H1 (cell line): Measurements from ENCODE around the gene SORCS3. TPM values are rescaled to one million over a fixed set of nuclear protein-coding genes. Genes with fewer than 3 reads are reported as not detected.

Source experiments
- CTCF ChIA-PET: fragments of 300-600 bp; sonication (Branson Sonifier 250); formaldehyde crosslinking; loops from one replicate; lab custom pipeline; 2021; ENCODE audit not compliant: partially characterized antibody; lab: Charles Lee
- POLR2A ChIA-PET: fragments of 300-600 bp; sonication (Branson Sonifier 250); formaldehyde crosslinking; loops from one replicate; lab custom pipeline; 2021; ENCODE audit warnings: inconsistent platforms; ENCODE audit not compliant: partially characterized antibody; lab: Charles Lee
- DNase-seq, 2 experiments: peaks; one replicate each; pipeline versions ENCODE4 v3.0.0 to v3.0.0-alpha.2; 2010 to 2022; ENCODE audit warnings: low spot score in 2 of 2, low read depth in 1 of 2, mixed read lengths in 1 of 2
- FAIRE-seq: peaks from 2 replicates; lab custom pipeline; 2011; peaks lifted over from hg19 to GRCh38; lab: Jason Lieb, UNC
- H2AFZ ChIP-seq: 2 replicates; pipeline ENCODE4 v1.8.1; 2012; ENCODE audit warnings: low read length, inconsistent platforms
- H2AK5ac ChIP-seq: 2 replicates; pipeline ENCODE4 v1.6.1; 2013; ENCODE audit warnings: low read depth, low read length
- H2BK120ac ChIP-seq: replicated peaks from 2 replicates; pipeline ENCODE3; 2013; ENCODE audit warnings: low read depth, low read length, inconsistent platforms
- H2BK12ac ChIP-seq: 2 replicates; pipeline ENCODE4 v1.6.1; 2013; ENCODE audit warnings: low read depth, low read length
- H2BK15ac ChIP-seq: 2 replicates; pipeline ENCODE4 v1.6.1; 2013; ENCODE audit warnings: low read length
- H2BK20ac ChIP-seq: 2 replicates; pipeline ENCODE4 v1.6.1; 2013; ENCODE audit warnings: low read length
- H2BK5ac ChIP-seq: 2 replicates; pipeline ENCODE4 v1.6.1; 2013; ENCODE audit warnings: low read depth, low read length
- H3K14ac ChIP-seq: 2 replicates; pipeline ENCODE4 v1.6.1; 2013; ENCODE audit warnings: inconsistent platforms; ENCODE audit not compliant: insufficient read length
- H3K18ac ChIP-seq: 2 replicates; pipeline ENCODE4 v1.6.1; 2013; ENCODE audit warnings: low read length; ENCODE audit errors: extremely low read depth
- H3K23ac ChIP-seq: 2 replicates; pipeline ENCODE4 v1.6.1; 2013; ENCODE audit warnings: inconsistent platforms; ENCODE audit not compliant: insufficient read length
- H3K23me2 ChIP-seq: 2 replicates; pipeline ENCODE4 v1.6.1; 2013; ENCODE audit warnings: low read depth, low read length
- H3K27ac ChIP-seq: 2 replicates; pipeline ENCODE4 v1.6.1; 2011; ENCODE audit warnings: low read depth, low read length, inconsistent platforms
- H3K27me3 ChIP-seq, 4 experiments: replicated peaks in 1 of 4; 1 replicate in 1 of 4; 2 replicates in 3 of 4; pipeline versions ENCODE4 v1.6.1 to v1.8.1; 2011 to 2013; ENCODE audit warnings: low read length in 3 of 4, mild to moderate bottlenecking in 3 of 4, inconsistent platforms in 2 of 4, mixed read lengths in 2 of 4, moderate library complexity in 1 of 4; ENCODE audit not compliant: control insufficient read depth in 3 of 4, insufficient read depth in 3 of 4; ENCODE audit errors: extremely low read depth in 1 of 4
- H3K36me3 ChIP-seq, 4 experiments: 2 replicates each; pipeline versions ENCODE4 v1.6.1 to v1.8.1; 2011 to 2013; ENCODE audit warnings: mild to moderate bottlenecking in 4 of 4, low read length in 3 of 4, moderate library complexity in 2 of 4, control low read depth in 1 of 4, inconsistent platforms in 1 of 4; ENCODE audit not compliant: insufficient read depth in 4 of 4, control insufficient read depth in 2 of 4
- H3K4ac ChIP-seq: replicated peaks from 2 replicates; pipeline ENCODE3; 2013; ENCODE audit warnings: low read length, low read depth, mixed read lengths, inconsistent platforms; ENCODE audit not compliant: insufficient read length
- H3K4me1 ChIP-seq, 4 experiments: replicated peaks in 1 of 4; 1 replicate in 1 of 4; 2 replicates in 3 of 4; pipeline versions ENCODE4 v1.6.1 to v1.8.1; 2011 to 2013; ENCODE audit warnings: low read length in 3 of 4, inconsistent platforms in 2 of 4, mixed read lengths in 1 of 4; ENCODE audit not compliant: insufficient read depth in 4 of 4, control insufficient read depth in 3 of 4
- H3K4me2 ChIP-seq, 2 experiments: 2 replicates each; pipeline versions ENCODE4 v1.6.1 to v1.8.1; 2011 to 2013; ENCODE audit warnings: low read depth in 2 of 2, low read length in 2 of 2, control low read depth in 1 of 2, inconsistent platforms in 1 of 2, mild to moderate bottlenecking in 1 of 2; ENCODE audit not compliant: insufficient read depth in 1 of 2
- H3K4me3 ChIP-seq, 4 experiments: fragments of 200-600, 300-600 bp in 1 of 4; sonication (generic), shearing (Covaris generic), sonication (Bioruptor Twin) in 1 of 4; 2 replicates each; pipeline versions ENCODE4 v1.5.1 to v1.8.1; 2011 to 2016; ENCODE audit warnings: low read length in 4 of 4, low read depth in 3 of 4, control low read depth in 2 of 4, inconsistent platforms in 2 of 4, mild to moderate bottlenecking in 2 of 4, mixed read lengths in 1 of 4, moderate library complexity in 1 of 4; ENCODE audit not compliant: insufficient read depth in 2 of 4; ENCODE audit errors: extremely low read depth in 1 of 4
- H3K56ac ChIP-seq: replicated peaks from 2 replicates; pipeline ENCODE3; 2013; ENCODE audit warnings: low read depth, mild to moderate bottlenecking, mixed read lengths, low read length, inconsistent platforms; ENCODE audit not compliant: insufficient read length
- H3K79me1 ChIP-seq: 2 replicates; pipeline ENCODE4 v1.6.1; 2013; ENCODE audit warnings: low read depth, low read length, control low read depth
- H3K79me2 ChIP-seq, 2 experiments: 2 replicates each; pipeline versions ENCODE4 v1.6.1 to v1.8.1; 2012 to 2013; ENCODE audit warnings: low read length in 2 of 2, mild to moderate bottlenecking in 2 of 2, inconsistent platforms in 1 of 2; ENCODE audit not compliant: insufficient read depth in 2 of 2, control insufficient read depth in 1 of 2
- H3K9ac ChIP-seq, 4 experiments: replicated peaks in 1 of 4; 1 replicate in 1 of 4; 2 replicates in 3 of 4; pipeline versions ENCODE4 v1.6.1 to v1.8.1; 2011 to 2013; ENCODE audit warnings: low read depth in 3 of 4, low read length in 3 of 4, control low read depth in 2 of 4, mild to moderate bottlenecking in 2 of 4, moderate library complexity in 2 of 4, inconsistent platforms in 1 of 4; ENCODE audit errors: extremely low read depth in 1 of 4
- H3K9me3 ChIP-seq, 2 experiments: 2 replicates each; pipeline versions ENCODE4 v1.6.1 to v1.8.1; 2012 to 2013; ENCODE audit warnings: mild to moderate bottlenecking in 2 of 2, moderate library complexity in 2 of 2, control low read depth in 1 of 2, inconsistent platforms in 1 of 2, low read depth in 1 of 2, low read length in 1 of 2, mixed read lengths in 1 of 2; ENCODE audit not compliant: insufficient read depth in 2 of 2
- H4K20me1 ChIP-seq, 2 experiments: replicated peaks in 1 of 2; 2 replicates each; pipeline versions ENCODE3 to v1.8.1; 2011 to 2013; ENCODE audit warnings: inconsistent platforms in 2 of 2, low read length in 2 of 2, mild to moderate bottlenecking in 1 of 2; ENCODE audit not compliant: insufficient read depth in 2 of 2, control insufficient read depth in 1 of 2
- H4K5ac ChIP-seq: 2 replicates; pipeline ENCODE4 v1.6.1; 2013; ENCODE audit warnings: low read length, low read depth, mixed read lengths, inconsistent platforms; ENCODE audit not compliant: insufficient read length
- H4K8ac ChIP-seq: 2 replicates; pipeline ENCODE4 v1.8.0; 2013; ENCODE audit warnings: mild to moderate bottlenecking, moderate library complexity, low read length, inconsistent platforms; ENCODE audit not compliant: insufficient read depth; ENCODE audit errors: extremely low read depth
- H4K91ac ChIP-seq: replicated peaks from 2 replicates; pipeline ENCODE3; 2013; ENCODE audit warnings: low read length, mixed read lengths, inconsistent platforms; ENCODE audit not compliant: insufficient read length
- BRCA1 ChIP-seq: IDR thresholded peaks from 2 replicates; pipeline ENCODE4 v1.6.1; 2012; ENCODE audit warnings: low read depth, low read length, improper control_type of control experiment
- CTBP2 ChIP-seq: IDR thresholded peaks from 2 replicates; pipeline ENCODE4 v1.7.0; 2011; ENCODE audit warnings: borderline replicate concordance, mild to moderate bottlenecking, moderate library complexity, mixed read lengths, low read length; ENCODE audit not compliant: insufficient read depth, insufficient read length
- JUN ChIP-seq: IDR thresholded peaks from 2 replicates; pipeline ENCODE4 v1.6.1; 2011; ENCODE audit warnings: low read depth, mild to moderate bottlenecking, improper control_type of control experiment, low read length
- WGBS, 2 experiments: shearing (Covaris generic) in 1 of 2; methylation state at CpG; one replicate each; pipeline versions ENCODE4 v1.1.6 to v1.1.7; 2013 to 2015; ENCODE audit warnings: low lambda C conversion rate in 2 of 2, mixed read lengths in 2 of 2, inconsistent platforms in 1 of 2, low coverage in 1 of 2, missing lambda C conversion rate in 1 of 2; ENCODE audit not compliant: insufficient replicate concordance in 2 of 2, insufficient coverage in 1 of 2, insufficient read length in 1 of 2; ENCODE audit errors: extremely low coverage in 1 of 2, missing lambda C conversion rate in 1 of 2; 5-methylcytosine and 5-hydroxymethylcytosine counted together
- polyA plus RNA-seq, 7 experiments: library from polyadenylated mRNA; depleted of rRNA in 3 of 7; stranded (reverse) in 5 of 7; unstranded in 2 of 7; fragments of >200 nt in 5 of 7; fragments of 200-250 nt in 2 of 7; gene quantifications; 1 replicate in 5 of 7; 2 replicates in 1 of 7; 4 replicates in 1 of 7; pipeline versions ENCODE4 v1.2.1 to v1.2.3, GENCODE V29; 2011 to 2013; ENCODE audit warnings: missing spikeins in 2 of 7, mixed read lengths in 2 of 7
- total RNA-seq: library from RNA; stranded (reverse); fragmentation: NEBNext Ultra II Directional; extraction: Animal tissue kit (Norgen Biotek cat#: 25700); gene quantifications from 2 replicates; pipeline ENCODE4 v1.2.1, GENCODE V29; 2021
- TF ChIP-seq, protein P1 (sequence below): IDR thresholded peaks from 2 replicates; pipeline ENCODE4 v1.6.1; 2011; ENCODE audit warnings: low read depth, mild to moderate bottlenecking, low read length; ENCODE audit not compliant: insufficient read depth
- TF ChIP-seq, protein P2 (sequence below): IDR thresholded peaks from 2 replicates; pipeline ENCODE4 v1.6.1; 2012; ENCODE audit warnings: inconsistent platforms

SORCS3 gene
- total and polyA plus RNA-seq, 2 of the 8 experiments (the other 6 are each of a cell fraction or from before 2014, with no cell fraction given), result 0.26 to 0.88 TPM

DNA sequence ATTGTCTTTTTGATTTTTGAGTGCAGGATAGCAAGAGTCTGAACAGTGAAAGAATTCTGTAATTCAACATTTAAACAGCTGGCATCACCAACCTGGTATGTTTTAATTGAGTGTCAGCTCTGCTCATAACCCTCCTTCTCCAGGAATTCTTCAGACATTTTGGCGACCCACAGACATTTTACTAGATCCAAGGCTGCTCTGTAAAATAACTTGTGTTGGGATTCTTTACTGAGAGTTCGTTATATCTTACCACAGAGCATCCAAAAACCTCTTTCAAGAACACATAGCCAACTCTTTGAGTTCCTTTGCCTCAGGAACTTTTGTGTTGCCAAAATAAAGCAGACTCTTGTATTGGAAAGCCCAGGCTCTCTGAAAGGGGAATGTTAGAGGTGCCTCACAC is 27.7 kb upstream of the SORCS3 start:
- Histone ChIP-seq H2AFZ (no peak overlapping the region), H3K27me3 (no peaks in the 10 kb centered on the region), H3K56ac (no peak overlapping the region), H3K23ac (no peak overlapping the region), H4K8ac (no peak overlapping the region), H4K20me1 (no peaks in the 10 kb centered on the region), H4K91ac (no peak overlapping the region), H3K4me2 (no peak overlapping the region), H2BK5ac (no peak overlapping the region), H3K27ac (no peak overlapping the region), H3K4me1 (no peaks in the 10 kb centered on the region), H3K23me2 (no peaks in the 10 kb centered on the region), H3K14ac (no peak overlapping the region), H3K4ac (no peak overlapping the region), H2BK120ac (no peak overlapping the region), H3K9ac (no peak overlapping the region), H3K79me2 (no peaks in the 10 kb centered on the region), H3K79me1 (no peaks in the 10 kb centered on the region), H3K9me3 (peaks cover 9 to 22% of the 10 kb centered on the region in 2 experiments), H3K18ac (no peak overlapping the region), H2BK12ac (no peak overlapping the region), H4K5ac (no peak overlapping the region), H2AK5ac (no peak overlapping the region), H3K4me3 (no peak overlapping the region), H2BK15ac (no peak overlapping the region), H3K36me3 (peaks cover 0 to 2% (median 0%) of the 10 kb centered on the region in 4 experiments; a peak in 1 of 8 replicates), H2BK20ac (no peak overlapping the region)
- no peak for DNase-seq
- no peak for FAIRE-seq
- CTCF ChIA-PET, result interaction anchor here (0.9 to 6.0 kb wide), 14 partner anchors 7 to 260 kb away, joined by 3 to 78 read pairs (median 5); partner anchors contain the start of gene CFAP58
- WGBS, 2 experiments, result 97% methylated on average over 2 of the region's 2 CpGs; no CpG with 5 or more reads in 1 of the 2 experiments
- POLR2A ChIA-PET, result no interaction called here
- TF ChIP-seq, protein P1, sequence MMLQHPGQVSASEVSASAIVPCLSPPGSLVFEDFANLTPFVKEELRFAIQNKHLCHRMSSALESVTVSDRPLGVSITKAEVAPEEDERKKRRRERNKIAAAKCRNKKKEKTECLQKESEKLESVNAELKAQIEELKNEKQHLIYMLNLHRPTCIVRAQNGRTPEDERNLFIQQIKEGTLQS, result no peak
- TF ChIP-seq JUN (no peak), CTBP2 (no peak), BRCA1 (no peak)
- TF ChIP-seq, protein P2, sequence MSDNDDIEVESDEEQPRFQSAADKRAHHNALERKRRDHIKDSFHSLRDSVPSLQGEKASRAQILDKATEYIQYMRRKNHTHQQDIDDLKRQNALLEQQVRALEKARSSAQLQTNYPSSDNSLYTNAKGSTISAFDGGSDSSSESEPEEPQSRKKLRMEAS, result no peak
